ENCODE results near the gene CACNB1.
"Not testable (repeated sequence)": the region's sequence is repeated elsewhere in the genome, so short reads cannot be mapped to it uniquely, and the experiment has no call there.

The CACNB1 gene

GRCh38 chr17:39168503-39168902 lies 29.0 kb downstream of the CACNB1 start:
- H3K4ac ChIP-seq (ENCODE audit: low read depth, low read length); H3K79me2 ChIP-seq (ENCODE audit: control insufficient read depth, insufficient read depth, low read length, poor library complexity); H4K12ac ChIP-seq (ENCODE audit: low read depth, low read length); H3K4me2 ChIP-seq (ENCODE audit: low read length); H3K27me3 ChIP-seq (ENCODE audit: insufficient read depth, low read length); H3K9me3 ChIP-seq (ENCODE audit: insufficient read depth, low read depth, low read length); H2BK5ac ChIP-seq (ENCODE audit: low read depth, low read length, poor library complexity); H2AFZ ChIP-seq (ENCODE audit: insufficient read depth, low read length, poor library complexity); H3K14ac ChIP-seq (ENCODE audit: low read length); H2BK12ac ChIP-seq (ENCODE audit: low read length); H3K79me1 ChIP-seq (ENCODE audit: low read length); H3K23ac ChIP-seq (ENCODE audit: low read length); H2BK120ac ChIP-seq (ENCODE audit: insufficient read depth, low read length, poor library complexity); H4K8ac ChIP-seq (ENCODE audit: low read depth, low read length); H3K9ac ChIP-seq (ENCODE audit: low read length); DNase-seq; H2AK5ac ChIP-seq (ENCODE audit: low read length); H4K91ac ChIP-seq (ENCODE audit: low read depth, low read length); H3K36me3 ChIP-seq (ENCODE audit: control insufficient read depth in 1 of 2, insufficient read depth in 2 of 2, low read length in 2 of 2); H3K4me3 ChIP-seq (ENCODE audit: low read depth, low read length); H3K27ac ChIP-seq (ENCODE audit: low read depth, low read length); H3K18ac ChIP-seq (ENCODE audit: low read length): not testable (repeated sequence)
- WGBS (ENCODE audit: extremely low coverage, insufficient coverage, insufficient read length) = no CpG with 5 or more reads among the region's 10 CpGs
- peaks cover 17 to 19% of the 10 kb centered on the region in 2 experiments for H3K4me1 ChIP-seq (ENCODE audit: control insufficient read depth in 1 of 2, insufficient read depth in 2 of 2, low read length in 2 of 2)

GRCh38 chr17:39167476-39167875 lies 30.0 kb downstream of the CACNB1 start:
- peaks cover 17 to 19% of the 10 kb centered on the region in 2 experiments for H3K4me1 ChIP-seq (ENCODE audit: control insufficient read depth in 1 of 2, insufficient read depth in 2 of 2, low read length in 2 of 2)
- H3K9me3 ChIP-seq (ENCODE audit: insufficient read depth, low read depth, low read length) = no peaks in the 10 kb centered on the region
- peaks cover 9% of the 10 kb centered on the region for H3K27me3 ChIP-seq (ENCODE audit: insufficient read depth, low read length)
- H3K27ac ChIP-seq (ENCODE audit: low read depth, low read length) = no peak overlapping the region
- no peak for DNase-seq
- no peaks in the 10 kb centered on the region for H3K36me3 ChIP-seq (ENCODE audit: control insufficient read depth in 1 of 2, insufficient read depth in 2 of 2, low read length in 2 of 2)
- no peak overlapping the region for H2AK5ac ChIP-seq (ENCODE audit: low read length)
- no peak overlapping the region for H3K9ac ChIP-seq (ENCODE audit: low read length)
- peaks cover 4% of the 10 kb centered on the region for H3K79me1 ChIP-seq (ENCODE audit: low read length)
- no CpG with 5 or more reads among the region's 2 CpGs for WGBS (ENCODE audit: extremely low coverage, insufficient coverage, insufficient read length)
- no peak overlapping the region for H3K14ac ChIP-seq (ENCODE audit: low read length)
- no peak overlapping the region for H3K18ac ChIP-seq (ENCODE audit: low read length)
- no peak overlapping the region for H3K4ac ChIP-seq (ENCODE audit: low read depth, low read length)
- H4K8ac ChIP-seq (ENCODE audit: low read depth, low read length) = no peak overlapping the region
- no peak overlapping the region for H3K4me2 ChIP-seq (ENCODE audit: low read length)
- no peak overlapping the region for H3K4me3 ChIP-seq (ENCODE audit: low read depth, low read length)
- no peak overlapping the region for H2BK5ac ChIP-seq (ENCODE audit: low read depth, low read length, poor library complexity)
- H3K23ac ChIP-seq (ENCODE audit: low read length) = no peak overlapping the region
- no peak overlapping the region for H4K12ac ChIP-seq (ENCODE audit: low read depth, low read length)
- H4K91ac ChIP-seq (ENCODE audit: low read depth, low read length) = no peak overlapping the region
- H2BK12ac ChIP-seq (ENCODE audit: low read length) = no peak overlapping the region
- no peak overlapping the region for H2AFZ ChIP-seq (ENCODE audit: insufficient read depth, low read length, poor library complexity)
- peaks cover 3% of the 10 kb centered on the region for H3K79me2 ChIP-seq (ENCODE audit: control insufficient read depth, insufficient read depth, low read length, poor library complexity)
- no peak overlapping the region for H2BK120ac ChIP-seq (ENCODE audit: insufficient read depth, low read length, poor library complexity)

GRCh38 chr17:39166437-39167335 lies 30.8 kb downstream of the CACNB1 start:
- H3K9me3 ChIP-seq (ENCODE audit: insufficient read depth, low read depth, low read length) = no peaks in the 10 kb centered on the region
- no peak overlapping the region for H3K14ac ChIP-seq (ENCODE audit: low read length)
- peaks cover 3% of the 10 kb centered on the region for H3K79me2 ChIP-seq (ENCODE audit: control insufficient read depth, insufficient read depth, low read length, poor library complexity)
- no peak for DNase-seq
- H3K4me3 ChIP-seq (ENCODE audit: low read depth, low read length) = no peak overlapping the region
- H4K8ac ChIP-seq (ENCODE audit: low read depth, low read length) = no peak overlapping the region
- peaks cover 17 to 19% of the 10 kb centered on the region in 2 experiments for H3K4me1 ChIP-seq (ENCODE audit: control insufficient read depth in 1 of 2, insufficient read depth in 2 of 2, low read length in 2 of 2)
- H3K79me1 ChIP-seq (ENCODE audit: low read length) = peaks cover 4% of the 10 kb centered on the region
- no peak overlapping the region for H3K9ac ChIP-seq (ENCODE audit: low read length)
- peaks cover 9% of the 10 kb centered on the region for H3K27me3 ChIP-seq (ENCODE audit: insufficient read depth, low read length)
- no peak overlapping the region for H3K23ac ChIP-seq (ENCODE audit: low read length)
- H2BK5ac ChIP-seq (ENCODE audit: low read depth, low read length, poor library complexity) = no peak overlapping the region
- no peak overlapping the region for H2BK120ac ChIP-seq (ENCODE audit: insufficient read depth, low read length, poor library complexity)
- no peak overlapping the region for H2BK12ac ChIP-seq (ENCODE audit: low read length)
- no peak overlapping the region for H2AK5ac ChIP-seq (ENCODE audit: low read length)
- H3K18ac ChIP-seq (ENCODE audit: low read length) = no peak overlapping the region
- H2AFZ ChIP-seq (ENCODE audit: insufficient read depth, low read length, poor library complexity) = no peak overlapping the region
- H4K91ac ChIP-seq (ENCODE audit: low read depth, low read length) = no peak overlapping the region
- no peak overlapping the region for H4K12ac ChIP-seq (ENCODE audit: low read depth, low read length)
- H3K27ac ChIP-seq (ENCODE audit: low read depth, low read length) = no peak overlapping the region
- no peaks in the 10 kb centered on the region for H3K36me3 ChIP-seq (ENCODE audit: control insufficient read depth in 1 of 2, insufficient read depth in 2 of 2, low read length in 2 of 2)
- no peak overlapping the region for H3K4ac ChIP-seq (ENCODE audit: low read depth, low read length)
- no peak overlapping the region for H3K4me2 ChIP-seq (ENCODE audit: low read length)
- no CpG with 5 or more reads among the region's 7 CpGs for WGBS (ENCODE audit: extremely low coverage, insufficient coverage, insufficient read length)

GRCh38 chr17:39165841-39166349 lies 31.6 kb downstream of the CACNB1 start, which contains the start of gene ARL5C:
Gene ARL5C (minus strand): TSS chr17:39166161. CDS start chr17:39165760, 401 bp downstream.
- DNase-seq = no peak
- Histone ChIP-seq H2BK5ac (ENCODE audit: low read depth, low read length, poor library complexity) (no peak within 1 kb of the TSS), H4K8ac (ENCODE audit: low read depth, low read length) (peak within 1 kb of the TSS; percentile 81), H3K36me3 (ENCODE audit: control insufficient read depth in 1 of 2, insufficient read depth in 2 of 2, low read length in 2 of 2) (no peaks in the 10 kb centered on the region), H2AK5ac (ENCODE audit: low read length) (no peak within 1 kb of the TSS), H3K4ac (ENCODE audit: low read depth, low read length) (no peak within 1 kb of the TSS), H3K27me3 (ENCODE audit: insufficient read depth, low read length) (peaks cover 9% of the 10 kb centered on the region), H3K23ac (ENCODE audit: low read length) (no peak within 1 kb of the TSS), H2BK120ac (ENCODE audit: insufficient read depth, low read length, poor library complexity) (no peak within 1 kb of the TSS), H3K9me3 (ENCODE audit: insufficient read depth, low read depth, low read length) (no peaks in the 10 kb centered on the region), H4K12ac (ENCODE audit: low read depth, low read length) (no peak within 1 kb of the TSS), H3K79me1 (ENCODE audit: low read length) (peaks cover 4% of the 10 kb centered on the region), H3K18ac (ENCODE audit: low read length) (peak within 1 kb of the TSS; percentile 50), H4K91ac (ENCODE audit: low read depth, low read length) (peak within 1 kb of the TSS; percentile 64), H3K4me1 (ENCODE audit: control insufficient read depth in 1 of 2, insufficient read depth in 2 of 2, low read length in 2 of 2) (peaks cover 17 to 19% of the 10 kb centered on the region in 2 experiments), H3K27ac (ENCODE audit: low read depth, low read length) (no peak within 1 kb of the TSS), H2AFZ (ENCODE audit: insufficient read depth, low read length, poor library complexity) (peak within 1 kb of the TSS; percentile 88), H3K9ac (ENCODE audit: low read length) (peak within 1 kb of the TSS; percentile 11), H3K14ac (ENCODE audit: low read length) (peak within 1 kb of the TSS; percentile 49), H3K4me3 (ENCODE audit: low read depth, low read length) (peak within 1 kb of the TSS; percentile 68), H3K79me2 (ENCODE audit: control insufficient read depth, insufficient read depth, low read length, poor library complexity) (peaks cover 3% of the 10 kb centered on the region), H3K4me2 (ENCODE audit: low read length) (peak within 1 kb of the TSS; percentile 90), H2BK12ac (ENCODE audit: low read length) (no peak within 1 kb of the TSS)
- no CpG with 5 or more reads among the region's 17 CpGs for WGBS (ENCODE audit: extremely low coverage, insufficient coverage, insufficient read length)
